SK-N-SH (cell line): ENCODE measurements around the gene DUSP28. TPM values are rescaled to one million over a fixed set of nuclear protein-coding genes. Genes with fewer than 3 reads are reported as not detected.

Experiments
- CTCF ChIA-PET: fragments of 300-600, 350-600 bp; formaldehyde crosslinking; extraction: SDS; loops from one replicate; lab custom pipeline; 2021; lab: Yijun Ruan, JAX
- POLR2A ChIA-PET: fragments of 350-600 bp; sonication (Branson Sonifier 250); formaldehyde crosslinking; extraction: SDS; loops from one replicate; lab custom pipeline; 2020; ENCODE audit warnings: antibody characterized with exemption, inconsistent platforms; lab: Yijun Ruan, JAX
- DNase-seq: peaks from one replicate; pipeline ENCODE4 v3.0.0; 2012
- H2AFZ ChIP-seq: fragments of 200-600 bp; sonication (generic); 2 replicates; pipeline ENCODE4 v1.8.1; 2016; ENCODE audit warnings: antibody characterized with exemption, mild to moderate bottlenecking, low read depth
- H3F3A ChIP-seq: fragments of 200-600 bp; sonication (generic); replicated peaks from 2 replicates; pipeline ENCODE3; 2016; ENCODE audit warnings: antibody characterized with exemption, mild to moderate bottlenecking; ENCODE audit not compliant: insufficient read depth
- H3K27ac ChIP-seq, 2 experiments: fragments of 200-500 bp in 1 of 2; fragments of 200-600 bp in 1 of 2; sonication (Bioruptor generic) in 1 of 2; sonication (generic), shearing (Covaris generic) in 1 of 2; 2 replicates each; pipeline versions ENCODE4 v1.5.1 to v1.6.1; 2014 to 2016; ENCODE audit warnings: low read depth in 2 of 2, inconsistent platforms in 1 of 2, low read length in 1 of 2, mild to moderate bottlenecking in 1 of 2, mixed read lengths in 1 of 2
- H3K27me3 ChIP-seq: fragments of 200-600 bp; sonication (generic), shearing (Covaris generic); 2 replicates; pipeline ENCODE4 v1.6.1; 2016; ENCODE audit warnings: mixed run types; ENCODE audit not compliant: insufficient read depth
- H3K36me3 ChIP-seq, 2 experiments: fragments of 200-500 bp in 1 of 2; fragments of 200-600 bp in 1 of 2; sonication (Bioruptor generic) in 1 of 2; sonication (generic) in 1 of 2; replicated peaks in 1 of 2; 2 replicates each; pipeline versions ENCODE3 to v1.5.1; 2014 to 2016; ENCODE audit warnings: low read length in 1 of 2, mild to moderate bottlenecking in 1 of 2; ENCODE audit not compliant: insufficient read depth in 2 of 2, control insufficient read depth in 1 of 2
- H3K4me1 ChIP-seq, 2 experiments: fragments of 200-500 bp in 1 of 2; fragments of 200-600 bp in 1 of 2; sonication (Bioruptor generic) in 1 of 2; sonication (generic), shearing (Covaris generic) in 1 of 2; 2 replicates each; pipeline versions ENCODE4 v1.5.1 to v1.6.1; 2014 to 2016; ENCODE audit warnings: low read depth in 1 of 2, low read length in 1 of 2, mixed run types in 1 of 2; ENCODE audit not compliant: insufficient read depth in 2 of 2, control insufficient read depth in 1 of 2
- H3K4me2 ChIP-seq: fragments of 200-600 bp; sonication (generic), shearing (Covaris generic); 2 replicates; pipeline ENCODE4 v1.6.1; 2017; ENCODE audit warnings: mixed run types
- H3K4me3 ChIP-seq, 2 experiments: fragments of 200-500 bp in 1 of 2; fragments of 200-600 bp in 1 of 2; sonication (Bioruptor generic) in 1 of 2; sonication (generic), shearing (Covaris generic) in 1 of 2; 2 replicates each; pipeline versions ENCODE4 v1.5.1 to v1.8.1; 2014 to 2016; ENCODE audit warnings: low read depth in 2 of 2, inconsistent platforms in 1 of 2, low read length in 1 of 2, mild to moderate bottlenecking in 1 of 2, mixed read lengths in 1 of 2, moderate library complexity in 1 of 2
- H3K79me2 ChIP-seq: fragments of 200-600 bp; sonication (generic); 2 replicates; pipeline ENCODE4 v1.8.1; 2017; ENCODE audit warnings: mild to moderate bottlenecking; ENCODE audit not compliant: insufficient read depth
- H3K9ac ChIP-seq: fragments of 200-600 bp; sonication (generic); 2 replicates; pipeline ENCODE4 v1.6.1; 2017; ENCODE audit warnings: mixed run types
- H3K9me2 ChIP-seq: fragments of 200-600 bp; sonication (generic); 2 replicates; pipeline ENCODE4 v1.6.1; 2017; ENCODE audit warnings: mixed run types
- H3K9me3 ChIP-seq: fragments of 200-600 bp; sonication (generic); 2 replicates; pipeline ENCODE4 v1.6.1; 2017; ENCODE audit warnings: mixed run types, mild to moderate bottlenecking, moderate library complexity
- H4K20me1 ChIP-seq: fragments of 200-600 bp; sonication (generic); 2 replicates; pipeline ENCODE4 v1.6.1; 2017; ENCODE audit warnings: mild to moderate bottlenecking, mixed run types; ENCODE audit not compliant: insufficient read depth
- ELF1 ChIP-seq: IDR thresholded peaks from 2 replicates; pipeline ENCODE4 v1.4.0; 2012
- EP300 ChIP-seq, 2 experiments: IDR thresholded peaks; 2 replicates each; pipeline versions ENCODE4 v1.4.0 to v1.6.1; 2012; ENCODE audit warnings: borderline replicate concordance in 1 of 2, low read depth in 1 of 2, low read length in 1 of 2
- EZH2phosphoT487 ChIP-seq: fragments of 200-600 bp; sonication (generic); IDR thresholded peaks from 2 replicates; pipeline ENCODE4 v1.6.1; 2017; ENCODE audit warnings: low read depth, mixed run types, mild to moderate bottlenecking, antibody characterized with exemption, moderate library complexity, borderline replicate concordance
- FOXM1 ChIP-seq: IDR thresholded peaks from 2 replicates; pipeline ENCODE4 v1.4.0; 2012; ENCODE audit warnings: low read depth, mild to moderate bottlenecking
- JUND ChIP-seq: IDR thresholded peaks from 2 replicates; pipeline ENCODE4 v1.4.0; 2012
- NFIC ChIP-seq: IDR thresholded peaks from 2 replicates; pipeline ENCODE4 v1.4.0; 2012; ENCODE audit warnings: borderline replicate concordance
- NRF1 ChIP-seq: IDR thresholded peaks from 2 replicates; pipeline ENCODE4 v1.6.1; 2012; ENCODE audit warnings: low read depth, mild to moderate bottlenecking, low read length
- POLR2AphosphoS5 ChIP-seq: IDR thresholded peaks from 2 replicates; pipeline ENCODE4 v1.6.1; 2012; ENCODE audit warnings: low read depth, low read length
- RCOR1 ChIP-seq: fragments of 150-350 bp; IDR thresholded peaks from 2 replicates; pipeline ENCODE4 v1.6.1; 2017; ENCODE audit warnings: antibody characterized with exemption, low read length
- SIN3A ChIP-seq: IDR thresholded peaks from 2 replicates; pipeline ENCODE4 v1.6.1; 2012; ENCODE audit warnings: low read depth, mild to moderate bottlenecking, low read length, moderate library complexity, borderline replicate concordance
- SMC3 ChIP-seq: IDR thresholded peaks from 2 replicates; pipeline ENCODE4 v1.6.1; 2012; ENCODE audit warnings: low read depth, low read length, improper control_type of control experiment
- TCF12 ChIP-seq: IDR thresholded peaks from 2 replicates; pipeline ENCODE4 v1.4.0; 2012
- WGBS: methylation state at CpG from one replicate; pipeline ENCODE4 v1.1.6; 2017; ENCODE audit warnings: low lambda C conversion rate; 5-methylcytosine and 5-hydroxymethylcytosine counted together
- polyA plus RNA-seq, 3 experiments: library from polyadenylated mRNA; depleted of rRNA; stranded (reverse); fragments of >200 nt; gene quantifications; 2 replicates each; pipeline ENCODE4 v1.2.3, GENCODE V29; 2012
- TF ChIP-seq, protein P1 (sequence below): IDR thresholded peaks from 2 replicates; pipeline ENCODE4 v1.6.1; 2012; ENCODE audit warnings: mild to moderate bottlenecking, low read depth, low read length, moderate library complexity
- TF ChIP-seq, protein P2 (sequence below): IDR thresholded peaks from 2 replicates; pipeline ENCODE4 v1.4.0; 2012; ENCODE audit warnings: low read depth, borderline replicate concordance
- TF ChIP-seq, protein P3 (sequence below): IDR thresholded peaks from 2 replicates; pipeline ENCODE4; 2012

Gene DUSP28
- polyA plus RNA-seq, 1 of the 3 experiments (the other 2 are of a cell fraction), result 4.1 TPM

DNA sequence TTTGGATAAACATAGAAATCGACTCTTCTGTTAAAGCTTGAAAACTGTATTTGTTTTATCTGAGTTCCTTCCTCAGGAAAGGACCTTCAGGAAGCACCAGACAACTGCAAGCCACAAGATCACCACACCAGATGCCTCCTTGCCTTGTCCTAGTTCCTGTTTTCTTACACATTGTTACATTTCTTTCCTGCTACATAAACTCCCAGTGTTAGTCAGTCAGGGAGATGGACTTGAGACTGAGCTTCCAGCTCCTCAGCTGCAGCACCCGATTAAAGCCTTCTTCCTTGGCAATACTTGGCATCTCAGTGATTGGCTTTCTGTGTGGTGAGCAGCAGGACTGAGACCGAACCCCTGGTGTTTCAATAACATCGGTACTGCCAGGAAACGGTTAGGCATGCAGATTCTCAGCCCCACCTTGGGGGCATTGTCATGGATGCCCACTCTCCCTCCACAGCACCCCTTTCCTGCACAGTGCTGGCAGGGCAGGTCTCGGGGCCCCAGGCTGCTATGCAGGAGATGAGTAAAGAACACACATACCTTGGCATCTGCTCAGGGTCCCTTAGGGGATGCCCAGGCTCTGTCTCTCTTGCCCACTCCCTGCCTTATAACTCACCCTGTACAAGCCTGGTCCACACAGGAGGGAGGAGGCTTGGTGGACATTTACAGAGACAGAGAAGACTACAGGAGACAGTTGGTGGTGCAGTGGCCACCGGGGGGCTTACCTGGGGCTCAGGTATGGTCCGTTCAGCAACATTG is 35.0 kb upstream of the DUSP28 start:
- Histone ChIP-seq H3K9ac (no peak overlapping the region), H3K4me1 (no peaks in the 10 kb centered on the region), H3K79me2 (no peaks in the 10 kb centered on the region), H3K9me3 (0 out of 2 replicates have a peak, but pooled peaks cover 3% of the 10 kb centered on the region), H3K27ac (no peak overlapping the region), H3K4me2 (no peak overlapping the region), H3K4me3 (no peak overlapping the region; a peak in 1 of 4 replicates), H3F3A (no peaks in the 10 kb centered on the region), H2AFZ (no peak overlapping the region), H4K20me1 (no peaks in the 10 kb centered on the region), H3K9me2 (no peaks in the 10 kb centered on the region), H3K36me3 (peaks cover 15 to 24% of the 10 kb centered on the region in 2 experiments), H3K27me3 (no peaks in the 10 kb centered on the region)
- 86% methylated on average over 6 of the region's 8 CpGs for WGBS
- POLR2A ChIA-PET, result no interaction called here
- DNase-seq, result no peak
- CTCF ChIA-PET, result interaction anchor here (1.2 to 1.3 kb wide), 2 partner anchors 11 kb away, joined by 4 to 10 read pairs; no protein-coding TSS in a partner anchor
- no peak for TF ChIP-seq TCF12

DNA sequence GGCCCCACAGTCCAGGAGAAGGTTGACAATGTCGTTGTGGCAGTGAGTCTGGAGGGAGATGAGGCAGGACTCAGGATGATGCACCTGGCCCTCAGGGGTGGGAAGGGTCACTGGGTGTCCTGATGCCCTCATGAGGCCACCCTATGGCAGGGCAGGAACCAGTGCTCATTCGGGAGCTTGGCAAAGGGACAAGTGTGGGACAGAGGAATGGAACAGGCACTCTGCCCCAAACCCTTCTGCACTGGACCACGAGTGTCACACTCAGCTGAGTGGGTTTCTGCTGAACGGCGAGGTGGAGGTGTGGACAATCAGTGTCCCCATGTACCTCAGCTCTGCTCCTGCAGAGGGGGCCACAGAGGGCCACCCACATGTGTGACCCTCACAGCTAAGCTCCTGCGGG is 34.4 kb upstream of the DUSP28 start:
- WGBS, result 93% methylated on average over 4 of the region's 6 CpGs
- Histone ChIP-seq H3K36me3 (peaks cover 15 to 27% of the 10 kb centered on the region in 2 experiments), H2AFZ (no peak overlapping the region), H3K4me2 (no peak overlapping the region), H3K4me1 (no peaks in the 10 kb centered on the region), H3K4me3 (no peak overlapping the region; a peak in 1 of 4 replicates), H3K9me2 (no peaks in the 10 kb centered on the region), H3K9me3 (0 out of 2 replicates have a peak, but pooled peaks cover 3% of the 10 kb centered on the region), H3K9ac (no peak overlapping the region), H4K20me1 (no peaks in the 10 kb centered on the region), H3K27ac (no peak overlapping the region), H3K79me2 (no peaks in the 10 kb centered on the region), H3F3A (no peaks in the 10 kb centered on the region), H3K27me3 (no peaks in the 10 kb centered on the region)
- ChIA-PET POLR2A (no interaction called here), CTCF (interaction anchor here (1.3 kb wide), 1 partner anchor 11 kb away, joined by 4 read pairs; no protein-coding TSS in a partner anchor)
- no peak for DNase-seq
- no peak for TF ChIP-seq POLR2AphosphoS5

DNA sequence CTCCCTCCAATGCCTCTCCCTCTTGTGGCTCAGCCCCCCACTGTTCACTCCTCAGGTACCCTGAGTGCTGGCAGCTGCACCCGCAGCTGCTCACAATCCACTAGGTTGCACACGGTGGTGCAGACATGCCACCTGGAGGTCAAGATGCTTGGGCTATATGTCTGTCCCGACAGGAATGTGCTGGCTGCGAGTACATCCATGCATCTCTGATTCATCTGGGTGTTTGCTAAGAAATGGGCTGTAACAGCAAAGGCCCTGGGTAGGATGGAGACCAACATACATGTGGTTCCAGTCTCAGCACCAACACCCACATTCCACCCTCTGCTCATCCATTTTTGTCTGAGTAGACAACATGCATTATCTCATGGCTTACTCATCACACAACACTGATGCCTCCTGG is 33.6 kb upstream of the DUSP28 start:
- Histone ChIP-seq H3K9ac (no peak overlapping the region), H3K79me2 (no peaks in the 10 kb centered on the region), H3K9me3 (peaks cover 10% of the 10 kb centered on the region; the same call in 1 of the 2 replicates), H3F3A (no peaks in the 10 kb centered on the region), H3K9me2 (no peaks in the 10 kb centered on the region), H3K4me2 (no peak overlapping the region), H2AFZ (no peak overlapping the region), H3K4me1 (no peaks in the 10 kb centered on the region), H3K27me3 (no peaks in the 10 kb centered on the region), H4K20me1 (no peaks in the 10 kb centered on the region), H3K4me3 (no peak overlapping the region; a peak in 1 of 4 replicates), H3K36me3 (peaks cover 15 to 34% of the 10 kb centered on the region in 2 experiments), H3K27ac (no peak overlapping the region)
- POLR2A ChIA-PET, result no interaction called here
- WGBS, result 94% methylated on average over 3 of the region's 4 CpGs
- CTCF ChIA-PET, result interaction anchor here (1.3 kb wide), 1 partner anchor 12 kb away, joined by 4 read pairs; no protein-coding TSS in a partner anchor
- no peak for DNase-seq
- TF ChIP-seq NFIC (no peak), EP300 (IDR thresholded peaks at IDR 0.05; ENCODE audit: borderline replicate concordance in 1 of 2, low read depth in 1 of 2, low read length in 1 of 2) (no peak), SIN3A (no peak), NRF1 (no peak), RCOR1 (no peak), ELF1 (no peak), EZH2phosphoT487 (no peak), FOXM1 (no peak), SMC3 (no peak), JUND (no peak)
- TF ChIP-seq, protein P1, sequence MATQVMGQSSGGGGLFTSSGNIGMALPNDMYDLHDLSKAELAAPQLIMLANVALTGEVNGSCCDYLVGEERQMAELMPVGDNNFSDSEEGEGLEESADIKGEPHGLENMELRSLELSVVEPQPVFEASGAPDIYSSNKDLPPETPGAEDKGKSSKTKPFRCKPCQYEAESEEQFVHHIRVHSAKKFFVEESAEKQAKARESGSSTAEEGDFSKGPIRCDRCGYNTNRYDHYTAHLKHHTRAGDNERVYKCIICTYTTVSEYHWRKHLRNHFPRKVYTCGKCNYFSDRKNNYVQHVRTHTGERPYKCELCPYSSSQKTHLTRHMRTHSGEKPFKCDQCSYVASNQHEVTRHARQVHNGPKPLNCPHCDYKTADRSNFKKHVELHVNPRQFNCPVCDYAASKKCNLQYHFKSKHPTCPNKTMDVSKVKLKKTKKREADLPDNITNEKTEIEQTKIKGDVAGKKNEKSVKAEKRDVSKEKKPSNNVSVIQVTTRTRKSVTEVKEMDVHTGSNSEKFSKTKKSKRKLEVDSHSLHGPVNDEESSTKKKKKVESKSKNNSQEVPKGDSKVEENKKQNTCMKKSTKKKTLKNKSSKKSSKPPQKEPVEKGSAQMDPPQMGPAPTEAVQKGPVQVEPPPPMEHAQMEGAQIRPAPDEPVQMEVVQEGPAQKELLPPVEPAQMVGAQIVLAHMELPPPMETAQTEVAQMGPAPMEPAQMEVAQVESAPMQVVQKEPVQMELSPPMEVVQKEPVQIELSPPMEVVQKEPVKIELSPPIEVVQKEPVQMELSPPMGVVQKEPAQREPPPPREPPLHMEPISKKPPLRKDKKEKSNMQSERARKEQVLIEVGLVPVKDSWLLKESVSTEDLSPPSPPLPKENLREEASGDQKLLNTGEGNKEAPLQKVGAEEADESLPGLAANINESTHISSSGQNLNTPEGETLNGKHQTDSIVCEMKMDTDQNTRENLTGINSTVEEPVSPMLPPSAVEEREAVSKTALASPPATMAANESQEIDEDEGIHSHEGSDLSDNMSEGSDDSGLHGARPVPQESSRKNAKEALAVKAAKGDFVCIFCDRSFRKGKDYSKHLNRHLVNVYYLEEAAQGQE, result no peak
- TF ChIP-seq, protein P2, sequence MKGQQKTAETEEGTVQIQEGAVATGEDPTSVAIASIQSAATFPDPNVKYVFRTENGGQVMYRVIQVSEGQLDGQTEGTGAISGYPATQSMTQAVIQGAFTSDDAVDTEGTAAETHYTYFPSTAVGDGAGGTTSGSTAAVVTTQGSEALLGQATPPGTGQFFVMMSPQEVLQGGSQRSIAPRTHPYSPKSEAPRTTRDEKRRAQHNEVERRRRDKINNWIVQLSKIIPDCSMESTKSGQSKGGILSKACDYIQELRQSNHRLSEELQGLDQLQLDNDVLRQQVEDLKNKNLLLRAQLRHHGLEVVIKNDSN, result no peak
- TF ChIP-seq, protein P3, sequence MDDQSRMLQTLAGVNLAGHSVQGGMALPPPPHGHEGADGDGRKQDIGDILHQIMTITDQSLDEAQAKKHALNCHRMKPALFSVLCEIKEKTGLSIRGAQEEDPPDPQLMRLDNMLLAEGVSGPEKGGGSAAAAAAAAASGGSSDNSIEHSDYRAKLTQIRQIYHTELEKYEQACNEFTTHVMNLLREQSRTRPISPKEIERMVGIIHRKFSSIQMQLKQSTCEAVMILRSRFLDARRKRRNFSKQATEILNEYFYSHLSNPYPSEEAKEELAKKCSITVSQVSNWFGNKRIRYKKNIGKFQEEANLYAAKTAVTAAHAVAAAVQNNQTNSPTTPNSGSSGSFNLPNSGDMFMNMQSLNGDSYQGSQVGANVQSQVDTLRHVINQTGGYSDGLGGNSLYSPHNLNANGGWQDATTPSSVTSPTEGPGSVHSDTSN, result no peak
